Measurements from ENCODE around the gene ROBO1.
"Not testable (repeated sequence)": the region's sequence is repeated elsewhere in the genome, so short reads cannot be mapped to it uniquely, and the experiment has no call there.

DNA sequence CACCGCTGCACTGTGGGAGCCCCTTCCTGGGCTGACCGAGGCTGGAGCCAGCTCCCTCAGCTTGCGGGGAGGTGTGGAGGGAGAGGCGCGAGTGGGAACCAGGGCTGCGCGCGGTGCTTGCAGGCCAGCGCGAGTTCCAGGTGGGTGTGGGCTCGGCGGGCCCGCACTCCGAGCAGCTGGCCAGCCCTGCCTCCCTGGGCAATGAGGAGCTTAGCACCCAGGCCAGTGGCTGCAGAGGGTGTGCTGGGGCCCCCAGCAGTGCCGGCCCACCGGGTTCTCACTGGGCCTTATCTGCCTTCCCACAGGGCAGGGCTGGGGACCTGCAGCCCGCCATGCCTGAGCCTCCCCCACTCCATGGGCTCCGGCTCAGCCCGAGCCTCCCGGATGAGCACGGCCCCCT lies 594.5 kb downstream of the ROBO1 start:
- TF ChIP-seq, protein P1, sequence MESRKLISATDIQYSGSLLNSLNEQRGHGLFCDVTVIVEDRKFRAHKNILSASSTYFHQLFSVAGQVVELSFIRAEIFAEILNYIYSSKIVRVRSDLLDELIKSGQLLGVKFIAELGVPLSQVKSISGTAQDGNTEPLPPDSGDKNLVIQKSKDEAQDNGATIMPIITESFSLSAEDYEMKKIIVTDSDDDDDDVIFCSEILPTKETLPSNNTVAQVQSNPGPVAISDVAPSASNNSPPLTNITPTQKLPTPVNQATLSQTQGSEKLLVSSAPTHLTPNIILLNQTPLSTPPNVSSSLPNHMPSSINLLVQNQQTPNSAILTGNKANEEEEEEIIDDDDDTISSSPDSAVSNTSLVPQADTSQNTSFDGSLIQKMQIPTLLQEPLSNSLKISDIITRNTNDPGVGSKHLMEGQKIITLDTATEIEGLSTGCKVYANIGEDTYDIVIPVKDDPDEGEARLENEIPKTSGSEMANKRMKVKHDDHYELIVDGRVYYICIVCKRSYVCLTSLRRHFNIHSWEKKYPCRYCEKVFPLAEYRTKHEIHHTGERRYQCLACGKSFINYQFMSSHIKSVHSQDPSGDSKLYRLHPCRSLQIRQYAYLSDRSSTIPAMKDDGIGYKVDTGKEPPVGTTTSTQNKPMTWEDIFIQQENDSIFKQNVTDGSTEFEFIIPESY (CRISPR knock-in tag; IDR thresholded peaks at IDR 0.05), result not testable (repeated sequence)
- TF ChIP-seq HDAC1 (CRISPR knock-in tag; IDR thresholded peaks at IDR 0.05); ARNT (IDR thresholded peaks at IDR 0.05); NFIC (IDR thresholded peaks at IDR 0.05; ENCODE audit: low read length); EP300 (IDR thresholded peaks at IDR 0.05; ENCODE audit: low read depth in 2 of 2, low read length in 2 of 2); EP300 (CRISPR knock-in tag; IDR thresholded peaks at IDR 0.05; ENCODE audit: borderline replicate concordance); RBAK (CRISPR knock-in tag; IDR thresholded peaks at IDR 0.05); MED1 (CRISPR knock-in tag; IDR thresholded peaks at IDR 0.05); ZBTB7A (CRISPR knock-in tag; IDR thresholded peaks at IDR 0.05); ATF1 (CRISPR knock-in tag; IDR thresholded peaks at IDR 0.05); SP1 (IDR thresholded peaks at IDR 0.05); SP1 (CRISPR knock-in tag; IDR thresholded peaks at IDR 0.05); MEIS1 (CRISPR knock-in tag; IDR thresholded peaks at IDR 0.05; ENCODE audit: borderline replicate concordance): not testable (repeated sequence)
- TF ChIP-seq, protein P2, sequence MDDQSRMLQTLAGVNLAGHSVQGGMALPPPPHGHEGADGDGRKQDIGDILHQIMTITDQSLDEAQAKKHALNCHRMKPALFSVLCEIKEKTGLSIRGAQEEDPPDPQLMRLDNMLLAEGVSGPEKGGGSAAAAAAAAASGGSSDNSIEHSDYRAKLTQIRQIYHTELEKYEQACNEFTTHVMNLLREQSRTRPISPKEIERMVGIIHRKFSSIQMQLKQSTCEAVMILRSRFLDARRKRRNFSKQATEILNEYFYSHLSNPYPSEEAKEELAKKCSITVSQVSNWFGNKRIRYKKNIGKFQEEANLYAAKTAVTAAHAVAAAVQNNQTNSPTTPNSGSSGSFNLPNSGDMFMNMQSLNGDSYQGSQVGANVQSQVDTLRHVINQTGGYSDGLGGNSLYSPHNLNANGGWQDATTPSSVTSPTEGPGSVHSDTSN (CRISPR knock-in tag; IDR thresholded peaks at IDR 0.05; ENCODE audit: borderline replicate concordance), result not testable (repeated sequence)
